Adrenal gland (tissue), 12 donors: ENCODE data around the gene DCPS. TPM values are rescaled to one million over a fixed set of nuclear protein-coding genes. Genes with fewer than 3 reads are reported as not detected.
"Not testable (repeated sequence)": the region's sequence is repeated elsewhere in the genome, so short reads cannot be mapped to it uniquely, and the experiment has no call there.

Experiments
- DNase-seq, 7 donors: peaks; one replicate each; pipeline ENCODE4 v3.0.0-alpha.2; 2019 to 2020
- H3K27ac ChIP-seq, 5 donors: fragments of 200-600 bp; sonication (generic) in 4 of 5; 1 replicate in 3 of 5; 2 replicates in 2 of 5; pipeline versions ENCODE4 v1.5.1 to v1.8.0; 2016 to 2020; ENCODE audit warnings: mild to moderate bottlenecking in 1 of 5
- H3K27me3 ChIP-seq: fragments of 200-600 bp; 2 replicates; pipeline ENCODE4 v1.8.0; 2021
- H3K36me3 ChIP-seq, 2 donors: fragments of 200-600 bp; replicated peaks in 1 of 2; 1 replicate in 1 of 2; 2 replicates in 1 of 2; pipeline versions ENCODE4 v1.5.1 to v1.8.0; 2018 to 2022
- H3K4me1 ChIP-seq, 2 donors: fragments of 200-600 bp; replicated peaks in 1 of 2; 1 replicate in 1 of 2; 2 replicates in 1 of 2; pipeline versions ENCODE4 v1.5.1 to v1.8.0; 2018 to 2021
- H3K4me3 ChIP-seq, 4 donors: fragments of 200-600 bp; sonication (generic) in 3 of 4; one replicate each; pipeline ENCODE4 v1.5.1; 2016 to 2018
- H3K9me3 ChIP-seq, 3 donors: fragments of 200-600 bp; sonication (generic) in 1 of 3; replicated peaks in 1 of 3; 1 replicate in 2 of 3; 2 replicates in 1 of 3; pipeline versions ENCODE4 v1.5.1 to v1.8.0; 2016 to 2021
- POLR2A ChIP-seq, 2 donors: fragments of 450-650 bp; IDR thresholded peaks; one replicate each; pipeline ENCODE4 v1.6.1; 2017; ENCODE audit warnings: antibody characterized with exemption in 2 of 2, mild to moderate bottlenecking in 2 of 2, moderate library complexity in 1 of 2
- WGBS, 4 donors: extraction: QIAGEN DNeasy Blood & Tissue Kit in 2 of 4; methylation state at CpG; one replicate each; pipeline versions ENCODE4 v1.1.5 to v1.1.7; 2013 to 2017; 5-methylcytosine and 5-hydroxymethylcytosine counted together
- intact Hi-C, 2 donors: fragments of 100-400 bp; cut with DNase I; formaldehyde crosslinking; loops; one replicate each; pipeline versions ENCODE4 v1.14.1 to v1.15.0; 2022 to 2023
- polyA plus RNA-seq, 3 donors: library from polyadenylated mRNA; stranded (reverse); fragments of 200-250 nt in 2 of 3; fragments of 350-450 nt in 1 of 3; fragmentation: Illumina TruSeq in 1 of 3; extraction: RNeasy Lipid Tissue Mini Kit (QIAGEN cat#74804) in 1 of 3; gene quantifications; one replicate each; pipeline ENCODE4 v1.2.3, GENCODE V29; 2013 to 2014
- small RNA-seq, 2 donors: library from RNA; depleted of rRNA; stranded (forward); fragments of <200 nt; gene quantifications; one replicate each; pipeline ENCODE3, GENCODE V24; 2016
- total RNA-seq, 9 donors: library from RNA; depleted of rRNA in 4 of 9; stranded (reverse); fragments of >200 nt in 4 of 9; fragments of 120-200 nt in 1 of 9; fragmentation: NEBNext Ultra II Directional in 1 of 9; extraction: Animal tissue kit (Norgen Biotek cat#: 25700) in 1 of 9; gene quantifications; one replicate each; pipeline versions ENCODE4 v1.1.0 to v1.2.4, GENCODE V29; 2013 to 2023
- TF ChIP-seq, protein P1 (sequence below), 6 experiments: fragments of 450-650 bp in 4 of 6; fragments of 200-600 bp in 2 of 6; sonication (generic) in 1 of 6; IDR thresholded peaks; 1 replicate in 5 of 6; 2 replicates in 1 of 6; pipeline versions ENCODE4 v1.5.1 to v1.8.0; 2016 to 2021; ENCODE audit warnings: antibody characterized with exemption in 6 of 6, mild to moderate bottlenecking in 2 of 6, moderate library complexity in 1 of 6
- donor health status: healthy with polysubstance abuse.
- donor health status: Bipolar disorder and iron deficiency.
- donor health status: DM: yes; HTN: yes; CAD: no.
- donor health status: DM: no; HTN: no; CAD: no.
- donor health status: DM: no; HTN: no; CAD: no.
- donor health status: DM: yes; HTN: yes; CAD: no.

DCPS gene
- total and polyA plus RNA-seq, 12 donors, result 8.3 to 45.5 (median 18.9) TPM

- Histone ChIP-seq H3K9me3 (no peaks in the 10 kb centered on the region), H3K27me3 (no peaks in the 10 kb centered on the region), H3K27ac (peak overlapping the region in 3 of 5 donors; percentile 78 to 91 (median 87)), H3K4me3 (no peak overlapping the region), H3K36me3 (no peaks in the 10 kb centered on the region), H3K4me1 (peaks cover 33 to 47% of the 10 kb centered on the region in 2 donors)
- no peak for TF ChIP-seq POLR2A (IDR thresholded peaks at IDR 0.05)
- TF ChIP-seq, protein P1, sequence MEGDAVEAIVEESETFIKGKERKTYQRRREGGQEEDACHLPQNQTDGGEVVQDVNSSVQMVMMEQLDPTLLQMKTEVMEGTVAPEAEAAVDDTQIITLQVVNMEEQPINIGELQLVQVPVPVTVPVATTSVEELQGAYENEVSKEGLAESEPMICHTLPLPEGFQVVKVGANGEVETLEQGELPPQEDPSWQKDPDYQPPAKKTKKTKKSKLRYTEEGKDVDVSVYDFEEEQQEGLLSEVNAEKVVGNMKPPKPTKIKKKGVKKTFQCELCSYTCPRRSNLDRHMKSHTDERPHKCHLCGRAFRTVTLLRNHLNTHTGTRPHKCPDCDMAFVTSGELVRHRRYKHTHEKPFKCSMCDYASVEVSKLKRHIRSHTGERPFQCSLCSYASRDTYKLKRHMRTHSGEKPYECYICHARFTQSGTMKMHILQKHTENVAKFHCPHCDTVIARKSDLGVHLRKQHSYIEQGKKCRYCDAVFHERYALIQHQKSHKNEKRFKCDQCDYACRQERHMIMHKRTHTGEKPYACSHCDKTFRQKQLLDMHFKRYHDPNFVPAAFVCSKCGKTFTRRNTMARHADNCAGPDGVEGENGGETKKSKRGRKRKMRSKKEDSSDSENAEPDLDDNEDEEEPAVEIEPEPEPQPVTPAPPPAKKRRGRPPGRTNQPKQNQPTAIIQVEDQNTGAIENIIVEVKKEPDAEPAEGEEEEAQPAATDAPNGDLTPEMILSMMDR (IDR thresholded peaks at IDR 0.05), result no peak
- intact Hi-C loops, result no loop called here
- DNase-seq, result peak in 1 of 7 donors; percentile 17
- 27 to 50% (median 43%) methylated on average over 4 of the region's 4 CpGs for WGBS, 4 donors
Observed at GRCh38 chr11:126392633-126393013, 88.8 kb downstream of the DCPS start.

DNA sequence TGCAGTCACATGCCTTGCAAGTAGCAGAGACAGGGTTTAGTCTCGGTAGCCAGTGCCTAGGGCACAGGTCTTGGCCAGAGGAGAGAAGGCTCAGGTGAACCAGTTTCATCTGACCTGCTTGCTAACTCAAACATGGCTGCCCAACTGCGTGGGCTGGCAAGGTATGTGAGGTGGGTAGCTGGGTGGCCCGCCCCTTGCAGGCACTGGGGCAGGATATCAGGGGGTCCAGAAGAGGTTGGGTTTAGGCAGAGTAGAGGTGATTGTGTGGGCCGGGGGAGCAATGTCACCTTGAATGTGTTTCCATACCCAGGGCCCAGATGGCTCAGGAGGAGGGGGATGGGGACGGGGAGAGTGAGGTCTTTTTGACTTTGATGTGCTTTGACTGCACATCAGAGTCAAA, 89.3 kb downstream of the DCPS start:
- H3K9me3 ChIP-seq, result no peaks in the 10 kb centered on the region
- no peaks in the 10 kb centered on the region for H3K27me3 ChIP-seq
- TF ChIP-seq POLR2A (IDR thresholded peaks at IDR 0.05), result no peak
- TF ChIP-seq, protein P1 (IDR thresholded peaks at IDR 0.05), result no peak
- H3K4me3 ChIP-seq, result no peak overlapping the region
- intact Hi-C loops, result no loop called here
- H3K4me1 ChIP-seq, result peaks cover 33 to 47% of the 10 kb centered on the region in 2 donors
- DNase-seq, result no peak
- H3K36me3 ChIP-seq, result no peaks in the 10 kb centered on the region
- H3K27ac ChIP-seq, result peak overlapping the region in 3 of 5 donors; percentile 87 to 93 (median 91)
- WGBS, 4 donors, result 76 to 86% (median 85%) methylated on average over 5 of the region's 5 CpGs

DNA sequence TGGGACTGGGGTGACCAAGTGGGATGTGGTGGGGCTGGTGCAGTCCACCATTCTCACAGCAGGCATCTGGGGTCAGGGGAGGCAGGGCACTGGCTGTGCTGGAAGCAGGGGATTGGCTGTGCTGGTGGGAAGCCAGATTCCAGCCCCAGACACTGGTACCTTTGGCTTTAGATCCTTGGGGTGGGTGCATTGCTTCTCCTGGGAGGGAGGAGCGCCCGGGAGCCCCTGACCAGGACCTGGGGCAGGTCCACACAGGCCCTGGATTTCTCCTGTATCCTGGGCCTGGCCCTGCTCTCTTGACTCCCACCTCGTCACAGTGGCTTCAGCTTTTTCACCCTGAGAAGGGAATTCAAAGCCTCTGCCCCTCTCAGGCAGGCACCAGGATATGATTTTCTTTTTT, 90.2 kb downstream of the DCPS start:
- intact Hi-C loops, result no loop called here
- peak overlapping the region; percentile 72 to 93 (median 87) for H3K27ac ChIP-seq

GRCh38 chr11:126394634-126395072, 90.8 kb downstream of the DCPS start:
- peak; percentile 60 to 85 (median 83) for DNase-seq
- intact Hi-C loops, result not testable (repeated sequence)

More for the DNA sequence above, 90.2 kb downstream of the DCPS start:
- TF ChIP-seq, protein P1 (IDR thresholded peaks at IDR 0.05), result no peak
- TF ChIP-seq POLR2A (IDR thresholded peaks at IDR 0.05), result no peak
- peaks cover 33 to 55% of the 10 kb centered on the region in 2 donors for H3K4me1 ChIP-seq
- H3K9me3 ChIP-seq, result no peaks in the 10 kb centered on the region
- H3K27me3 ChIP-seq, result no peaks in the 10 kb centered on the region
- 84 to 92% (median 89%) methylated on average over 1 to 3 of the region's 3 CpGs for WGBS, 4 donors
- no peaks in the 10 kb centered on the region for H3K36me3 ChIP-seq
- no peak for DNase-seq
- no peak overlapping the region for H3K4me3 ChIP-seq

More at GRCh38 chr11:126394634-126395072, 90.8 kb downstream of the DCPS start:
- not testable (repeated sequence) for H3K9me3 ChIP-seq, H3K4me3 ChIP-seq, H3K27me3 ChIP-seq, H3K36me3 ChIP-seq
- peak in 1 of 2 donors; percentile 49 for TF ChIP-seq POLR2A (IDR thresholded peaks at IDR 0.05)
- 19 to 39% (median 36%) methylated on average over 4 to 7 of the region's 7 CpGs for WGBS, 4 donors
- Histone ChIP-seq H3K27ac (peak overlapping the region; percentile 72 to 93 (median 87)), H3K4me1 (peaks cover 33 to 59% of the 10 kb centered on the region in 2 donors)

Small RNA genes within 50 kb of the gene (small RNA-seq; reads per million reads assigned to genes)
- 0 reads per million in 2 donors for gene AP001318.3

Other genes starting within 250 kb of the DCPS start
- 10 to 100 TPM in 1 of 9 donors, 1 to 10 TPM in 8; 2.1 to 12.1 (median 5.1) TPM for gene CDON, start 241.2 kb upstream of the DCPS start, total RNA-seq
- gene CDON, start 241.2 kb upstream of the DCPS start, polyA plus RNA-seq, result 1 to 10 TPM in 2 of 3 donors, under 1 TPM in 1; 0.90 to 1.2 (median 1.1) TPM
- gene RPUSD4, start 92.4 kb upstream of the DCPS start, total RNA-seq, result 10 to 100 TPM; 10.6 to 27.5 (median 21.1) TPM
- 10 to 100 TPM; 12.4 to 18.5 (median 15.9) TPM for gene RPUSD4, start 92.4 kb upstream of the DCPS start, polyA plus RNA-seq
- 10 to 100 TPM; 12.0 to 26.6 (median 17.2) TPM for gene FAM118B, start 92.3 kb upstream of the DCPS start, total RNA-seq
- gene FAM118B, start 92.3 kb upstream of the DCPS start, polyA plus RNA-seq, result 10 to 100 TPM in 1 of 3 donors, 1 to 10 TPM in 2; 5.8 to 17.0 (median 8.8) TPM
- 100 to 1,000 TPM in 6 of 9 donors, 10 to 100 TPM in 3; 80.5 to 194 (median 110) TPM for gene SRPRA, start 35.2 kb upstream of the DCPS start, total RNA-seq
- gene SRPRA, start 35.2 kb upstream of the DCPS start, polyA plus RNA-seq, result 100 to 1,000 TPM in 1 of 3 donors, 10 to 100 TPM in 2; 61.5 to 194 (median 88.2) TPM
- gene FOXRED1, start 34.9 kb upstream of the DCPS start, total RNA-seq, result 10 to 100 TPM in 8 of 9 donors, 1 to 10 TPM in 1; 7.2 to 33.0 (median 27.6) TPM
- gene FOXRED1, start 34.9 kb upstream of the DCPS start, polyA plus RNA-seq, result 10 to 100 TPM; 31.3 to 55.3 (median 43.9) TPM
- 10 to 100 TPM in 7 of 9 donors, 1 to 10 TPM in 2; 8.9 to 41.1 (median 12.5) TPM for gene TIRAP, start 21.0 kb upstream of the DCPS start, total RNA-seq
- 10 to 100 TPM in 1 of 3 donors, 1 to 10 TPM in 2; 4.7 to 12.0 (median 5.9) TPM for gene TIRAP, start 21.0 kb upstream of the DCPS start, polyA plus RNA-seq
- 100 to 1,000 TPM; 119 to 359 (median 148) TPM for gene ST3GAL4, start 51.6 kb downstream of the DCPS start, total RNA-seq
- 100 to 1,000 TPM; 210 to 265 (median 254) TPM for gene ST3GAL4, start 51.6 kb downstream of the DCPS start, polyA plus RNA-seq